Measurements from ENCODE around the gene SNTG2. TPM values are rescaled to one million over a fixed set of nuclear protein-coding genes. Genes with fewer than 3 reads are reported as not detected.

SNTG2 gene
- total and polyA plus RNA-seq, 10 of the 15 experiments (the other 5 are each of a cell fraction or from before 2014, with no cell fraction given): not detected

GRCh38 chr2:1026141-1026540 is 75.5 kb downstream of the SNTG2 start:
- intact Hi-C loops (cut with micrococcal nuclease; ENCODE audit: unreplicated experiment): no loop called here
- SMC1A ChIA-PET (ENCODE audit: uncharacterized antibody, unreplicated experiment): no interaction called here
- Histone ChIP-seq H3K36me3 (ENCODE audit: control insufficient read depth in 2 of 2, insufficient read depth in 2 of 2, low read length in 1 of 2) (no peaks in the 10 kb centered on the region), H3K4me3 (no peak overlapping the region), H4K20me1 (ENCODE audit: control insufficient read depth, insufficient read depth) (no peaks in the 10 kb centered on the region), H3K27me3 (replicated peaks in 1 of 2; ENCODE audit: control insufficient read depth in 2 of 2, insufficient read depth in 2 of 2, low read length in 1 of 2) (no peaks in the 10 kb centered on the region), H2AFZ (ENCODE audit: control insufficient read depth, low read depth, low read length) (no peak overlapping the region), H3K9ac (ENCODE audit: control insufficient read depth, insufficient read depth, low read length) (no peak overlapping the region), H3K9me3 (replicated peaks; ENCODE audit: control insufficient read depth, insufficient read depth, low read length) (no peaks in the 10 kb centered on the region), H3K4me1 (ENCODE audit: control insufficient read depth, insufficient read depth, low read length) (no peaks in the 10 kb centered on the region), H3K79me2 (ENCODE audit: control insufficient read depth, insufficient read depth, low read length) (no peaks in the 10 kb centered on the region), H3K4me2 (ENCODE audit: control insufficient read depth, insufficient read depth) (no peak overlapping the region), H3K27ac (ENCODE audit: control insufficient read depth, insufficient read depth) (no peak overlapping the region)
- CTCF ChIA-PET: no interaction called here
- DNase-seq (ENCODE audit: low read depth, low spot score): no peak
- no peak for FAIRE-seq
- POLR2A ChIA-PET: no interaction called here
- BruUV-seq (replicated peaks): no TSS peak
- in situ Hi-C loops (cut with MboI): no loop called here
- no peak for TF ChIP-seq ZNF592 (IDR thresholded peaks at IDR 0.05)
- TF ChIP-seq ZZZ3 (IDR thresholded peaks at IDR 0.05; ENCODE audit: control insufficient read depth, insufficient read length, low read depth): no peak
- no peak for TF ChIP-seq CREM (IDR thresholded peaks at IDR 0.05; ENCODE audit: low read depth)
- no peak for TF ChIP-seq MTA2 (IDR thresholded peaks at IDR 0.05; ENCODE audit: low read depth)
- no peak for TF ChIP-seq NFYA (IDR thresholded peaks at IDR 0.05; ENCODE audit: borderline replicate concordance, low read depth, low read length)
- no peak for TF ChIP-seq BRCA1 (IDR thresholded peaks at IDR 0.05; ENCODE audit: low read depth, low read length)
- TF ChIP-seq GATAD2B (conservative IDR thresholded peaks at IDR 0.05; ENCODE audit: low read depth): no peak
- no peak for TF ChIP-seq NR2F1 (conservative IDR thresholded peaks at IDR 0.05)
- TF ChIP-seq YBX1 (IDR thresholded peaks at IDR 0.05): no peak
- TF ChIP-seq RFX5 (IDR thresholded peaks at IDR 0.05; ENCODE audit: low read depth, low read length): no peak
- TF ChIP-seq EP300 (IDR thresholded peaks at IDR 0.05; ENCODE audit: borderline replicate concordance in 1 of 2, control insufficient read depth in 1 of 2, low read depth in 2 of 2, low read length in 2 of 2): no peak
- TF ChIP-seq NBN (IDR thresholded peaks at IDR 0.05): no peak
- no peak for TF ChIP-seq IRF5 (IDR thresholded peaks at IDR 0.05; ENCODE audit: borderline replicate concordance)
- no peak for TF ChIP-seq SIN3A (IDR thresholded peaks at IDR 0.05; ENCODE audit: low read depth, low read length)
- TF ChIP-seq SPI1 (IDR thresholded peaks at IDR 0.05; ENCODE audit: borderline replicate concordance, insufficient read depth, low read depth, low read length): no peak
- TF ChIP-seq ZBTB4 (CRISPR knock-in tag; IDR thresholded peaks at IDR 0.05): no peak
- no peak for TF ChIP-seq SMAD5 (IDR thresholded peaks at IDR 0.05; ENCODE audit: low read depth)
- TF ChIP-seq JUND (IDR thresholded peaks at IDR 0.05; ENCODE audit: low read depth, low read length): no peak
- ATAC-seq: no peak
- WGBS (ENCODE audit: insufficient coverage, insufficient replicate concordance, low lambda C conversion rate, missing lambda C conversion rate): 2% methylated on average over 4 of the region's 4 CpGs
- RAD21 ChIA-PET (ENCODE audit: unreplicated experiment): no interaction called here
